Cardiac muscle cell (in vitro differentiated cells and primary cell): ENCODE results near the gene CHCHD6. TPM values are rescaled to one million over a fixed set of nuclear protein-coding genes. Genes with fewer than 3 reads are reported as not detected.
"Not testable (repeated sequence)": the region's sequence is repeated elsewhere in the genome, so short reads cannot be mapped to it uniquely, and the experiment has no call there.

Source experiments
- DNase-seq, 2 donors: peaks; one replicate each; pipeline versions ENCODE4 v3.0.0 to v3.0.0-alpha.2; 2010 to 2017; ENCODE audit warnings: low read depth in 1 of 2, low spot score in 1 of 2
- H3K27ac ChIP-seq: fragments of 200-600 bp; sonication (generic); 2 replicates; pipeline ENCODE4 v1.5.1; 2016
- H3K27me3 ChIP-seq: fragments of 200-600 bp; sonication (generic); 2 replicates; pipeline ENCODE4 v1.6.0; 2016; ENCODE audit warnings: control low read depth
- H3K36me3 ChIP-seq: fragments of 200-600 bp; sonication (generic); 2 replicates; pipeline ENCODE4 v1.5.1; 2016; ENCODE audit warnings: control low read depth
- H3K4me1 ChIP-seq: fragments of 200-600 bp; sonication (generic); 2 replicates; pipeline ENCODE4 v1.8.1; 2017; ENCODE audit warnings: low read depth, mild to moderate bottlenecking, mixed run types
- H3K4me3 ChIP-seq: fragments of 200-600 bp; sonication (generic); 2 replicates; pipeline ENCODE4 v1.5.1; 2016; ENCODE audit warnings: mild to moderate bottlenecking
- H3K9me3 ChIP-seq: fragments of 200-600 bp; sonication (generic); 2 replicates; pipeline ENCODE4 v1.5.1; 2017; ENCODE audit warnings: low read depth, mild to moderate bottlenecking, control low read depth
- polyA plus RNA-seq: library from polyadenylated mRNA; unstranded; fragments of >200 nt; fragmentation: Nextera tagmentation; extraction: Ambion mirVana; gene quantifications from 2 replicates; pipeline ENCODE4 v1.2.1, GENCODE V29; 2016
- total RNA-seq: library from RNA; depleted of rRNA; stranded (reverse); fragments of >200 nt; gene quantifications from 2 replicates; pipeline ENCODE4 v1.2.3, GENCODE V29; 2016
- TF ChIP-seq, protein P1 (sequence below): IDR thresholded peaks from 2 replicates; pipeline ENCODE4 v1.5.1; 2012; ENCODE audit warnings: low read depth, mild to moderate bottlenecking, low read length

CHCHD6 gene
- total and polyA plus RNA-seq, 2 experiments from 2014 or later = 76.0 to 102 TPM

DNA sequence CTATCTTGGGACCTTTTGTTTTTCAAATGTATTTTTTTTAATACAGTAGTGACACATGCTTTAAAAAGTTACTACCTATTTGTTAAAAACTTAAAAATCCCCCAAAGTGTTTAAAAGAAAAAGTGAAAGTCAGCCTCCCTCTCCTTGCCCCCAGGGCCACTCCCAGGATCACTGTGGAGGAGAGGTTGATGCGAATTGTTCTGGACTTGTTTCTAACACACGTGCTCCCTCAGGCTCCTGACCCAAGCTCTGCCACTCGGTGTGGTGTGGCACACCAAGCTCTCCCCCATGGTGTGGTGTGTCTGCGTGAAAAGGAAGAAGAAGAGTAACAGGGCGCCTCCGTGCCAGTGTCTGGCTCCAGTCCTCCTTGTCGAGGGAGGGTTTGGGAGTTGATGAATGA is 93.5 kb downstream of the CHCHD6 start:
- TF ChIP-seq, protein P1, sequence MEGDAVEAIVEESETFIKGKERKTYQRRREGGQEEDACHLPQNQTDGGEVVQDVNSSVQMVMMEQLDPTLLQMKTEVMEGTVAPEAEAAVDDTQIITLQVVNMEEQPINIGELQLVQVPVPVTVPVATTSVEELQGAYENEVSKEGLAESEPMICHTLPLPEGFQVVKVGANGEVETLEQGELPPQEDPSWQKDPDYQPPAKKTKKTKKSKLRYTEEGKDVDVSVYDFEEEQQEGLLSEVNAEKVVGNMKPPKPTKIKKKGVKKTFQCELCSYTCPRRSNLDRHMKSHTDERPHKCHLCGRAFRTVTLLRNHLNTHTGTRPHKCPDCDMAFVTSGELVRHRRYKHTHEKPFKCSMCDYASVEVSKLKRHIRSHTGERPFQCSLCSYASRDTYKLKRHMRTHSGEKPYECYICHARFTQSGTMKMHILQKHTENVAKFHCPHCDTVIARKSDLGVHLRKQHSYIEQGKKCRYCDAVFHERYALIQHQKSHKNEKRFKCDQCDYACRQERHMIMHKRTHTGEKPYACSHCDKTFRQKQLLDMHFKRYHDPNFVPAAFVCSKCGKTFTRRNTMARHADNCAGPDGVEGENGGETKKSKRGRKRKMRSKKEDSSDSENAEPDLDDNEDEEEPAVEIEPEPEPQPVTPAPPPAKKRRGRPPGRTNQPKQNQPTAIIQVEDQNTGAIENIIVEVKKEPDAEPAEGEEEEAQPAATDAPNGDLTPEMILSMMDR = no peak
- H3K36me3 ChIP-seq = no peaks in the 10 kb centered on the region

DNA sequence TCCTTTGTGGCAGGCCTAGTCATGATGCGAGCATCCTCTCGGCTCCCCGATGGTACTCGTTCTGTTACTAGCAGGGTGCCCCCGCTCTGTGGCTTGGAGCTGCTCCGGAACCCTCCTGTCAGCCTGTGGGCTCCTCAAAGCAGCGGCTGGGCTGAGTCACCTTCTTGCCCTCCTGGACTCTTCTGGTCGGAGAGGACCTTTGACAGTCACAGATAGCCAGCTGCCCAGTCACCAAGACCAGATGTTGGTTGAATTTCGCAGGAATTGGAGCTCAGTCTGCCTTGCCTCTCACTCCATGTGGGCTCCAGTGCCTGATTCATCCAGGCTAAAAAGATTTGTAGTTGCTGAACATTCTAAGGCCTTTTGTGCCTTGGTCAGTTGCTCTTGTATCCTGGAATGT is 94.5 kb downstream of the CHCHD6 start:
- H3K27ac ChIP-seq = no peak overlapping the region
- DNase-seq = no peak
- H3K9me3 ChIP-seq = no peaks in the 10 kb centered on the region
- no peaks in the 10 kb centered on the region for H3K4me1 ChIP-seq
- H3K36me3 ChIP-seq = no peaks in the 10 kb centered on the region
- H3K4me3 ChIP-seq = no peak overlapping the region
- TF ChIP-seq, protein P1 = no peak
- H3K27me3 ChIP-seq = no peaks in the 10 kb centered on the region

More for the DNA sequence above, 93.5 kb downstream of the CHCHD6 start:
- Histone ChIP-seq H3K27me3 (no peaks in the 10 kb centered on the region), H3K4me1 (no peaks in the 10 kb centered on the region), H3K27ac (no peak overlapping the region), H3K4me3 (no peak overlapping the region), H3K9me3 (no peaks in the 10 kb centered on the region)
- no peak for DNase-seq

DNA sequence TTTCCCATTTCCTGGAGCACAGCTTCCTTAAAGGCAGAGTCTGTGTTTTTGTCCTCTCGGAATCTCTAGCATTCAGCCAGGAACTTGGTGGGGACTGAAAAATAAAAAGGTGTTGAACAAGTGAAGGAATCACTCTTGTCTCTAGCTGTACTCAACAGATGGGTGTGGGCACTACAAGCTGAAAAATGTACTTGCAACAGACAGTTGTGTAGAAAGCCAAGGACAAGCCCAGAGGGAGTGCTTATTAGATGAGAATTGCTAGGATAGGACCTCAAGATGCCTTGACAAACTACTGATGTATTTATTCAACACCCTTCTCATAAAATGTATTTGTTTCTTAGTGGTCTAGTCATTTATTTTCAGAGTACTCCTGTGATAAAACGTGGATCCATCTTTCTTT is 95.1 kb downstream of the CHCHD6 start:
- H3K4me1 ChIP-seq = no peaks in the 10 kb centered on the region
- TF ChIP-seq, protein P1 = no peak
- H3K27me3 ChIP-seq = no peaks in the 10 kb centered on the region
- no peak for DNase-seq
- no peaks in the 10 kb centered on the region for H3K9me3 ChIP-seq
- H3K4me3 ChIP-seq = no peak overlapping the region
- no peak overlapping the region for H3K27ac ChIP-seq
- no peaks in the 10 kb centered on the region for H3K36me3 ChIP-seq

DNA sequence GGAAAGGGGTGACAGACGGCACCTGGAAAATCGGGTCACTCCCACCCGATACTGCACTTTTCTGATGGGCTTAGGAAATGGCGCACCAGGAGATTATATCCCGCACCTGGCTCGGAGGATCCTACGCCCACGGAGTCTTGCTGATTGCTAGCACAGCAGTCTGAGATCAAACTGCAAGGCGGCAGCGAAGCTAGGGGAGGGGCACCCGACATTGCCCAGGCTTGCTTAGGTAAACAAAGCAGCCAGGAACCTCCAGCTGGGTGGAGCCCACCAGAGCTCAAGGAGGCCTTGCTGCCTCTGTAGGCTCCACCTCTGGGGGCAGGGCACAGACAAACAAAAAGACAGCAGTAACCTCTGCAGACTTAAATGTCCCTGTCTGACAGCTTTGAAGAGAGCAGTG is 97.3 kb downstream of the CHCHD6 start:
- not testable (repeated sequence) for H3K27ac ChIP-seq, H3K9me3 ChIP-seq, H3K4me3 ChIP-seq, H3K27me3 ChIP-seq, H3K36me3 ChIP-seq, H3K4me1 ChIP-seq, DNase-seq

DNA sequence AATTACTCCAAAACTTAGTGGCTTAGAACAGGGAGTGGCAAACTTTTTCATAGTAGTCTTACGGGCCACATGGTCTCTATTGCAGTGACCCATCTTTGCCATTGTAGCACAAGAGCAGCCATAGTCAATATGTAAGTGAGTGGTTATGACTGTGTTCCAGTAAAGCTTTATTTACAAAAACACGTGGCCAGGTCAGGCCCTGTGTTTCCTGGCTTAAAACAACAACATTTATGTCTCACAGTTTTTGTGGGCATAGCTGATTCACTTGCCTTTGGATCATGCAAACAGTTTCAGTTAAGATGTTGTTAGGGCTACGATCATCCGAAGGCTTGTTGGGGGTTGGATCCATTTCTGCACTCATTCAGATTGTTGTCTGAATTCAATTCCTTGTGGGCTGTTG is 103.8 kb downstream of the CHCHD6 start:
- Histone ChIP-seq H3K4me3 (no peak overlapping the region), H3K36me3 (no peaks in the 10 kb centered on the region), H3K4me1 (no peaks in the 10 kb centered on the region), H3K9me3 (no peaks in the 10 kb centered on the region), H3K27ac (no peak overlapping the region), H3K27me3 (no peaks in the 10 kb centered on the region)
- TF ChIP-seq, protein P1 = no peak
- no peak for DNase-seq

DNA sequence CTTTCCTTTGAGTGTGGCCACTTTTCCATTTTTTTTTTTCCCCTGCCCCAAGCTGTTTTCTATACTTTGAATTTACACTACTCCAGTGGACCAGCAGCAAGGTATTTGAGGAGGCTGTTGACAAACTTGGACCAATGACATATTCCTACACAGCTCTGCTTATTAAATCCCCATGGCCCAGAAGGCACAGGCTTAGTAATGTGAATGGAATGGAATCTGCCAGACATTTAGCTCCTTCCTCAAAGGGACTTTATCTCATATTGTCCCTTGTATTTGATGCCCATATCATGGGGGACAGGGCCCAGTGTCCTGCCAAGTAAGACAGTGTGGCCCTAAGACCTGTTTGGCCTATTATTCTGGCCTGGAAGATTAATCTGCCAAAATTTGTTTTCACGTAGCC is 107.5 kb downstream of the CHCHD6 start:
- H3K27ac ChIP-seq = no peak overlapping the region
- H3K36me3 ChIP-seq = no peaks in the 10 kb centered on the region
- TF ChIP-seq, protein P1 = no peak
- no peaks in the 10 kb centered on the region for H3K4me1 ChIP-seq
- no peak overlapping the region for H3K4me3 ChIP-seq
- peak in 1 of 2 donors; percentile 15 for DNase-seq
- H3K9me3 ChIP-seq = no peaks in the 10 kb centered on the region
- H3K27me3 ChIP-seq = no peaks in the 10 kb centered on the region
